ENCODE results near the gene CACHD1.

The CACHD1 gene

GRCh38 chr1:64567426-64568170, 97.7 kb downstream of the CACHD1 start:
- no peak overlapping the region for H3K4me3 Mint-ChIP-seq
- ATAC-seq (no peak), DNase-seq (no peak)
- no peaks in the 10 kb centered on the region for H3K4me1 Mint-ChIP-seq
- H3K27ac Mint-ChIP-seq = no peak overlapping the region
- no peaks in the 10 kb centered on the region for H3K9me3 Mint-ChIP-seq
- no peaks in the 10 kb centered on the region for H3K27me3 Mint-ChIP-seq

GRCh38 chr1:64568171-64568450, 98.2 kb downstream of the CACHD1 start:
- Mint-ChIP-seq H3K4me1 (no peaks in the 10 kb centered on the region), H3K4me3 (no peak overlapping the region), H3K9me3 (no peaks in the 10 kb centered on the region), H3K27me3 (no peaks in the 10 kb centered on the region), H3K27ac (no peak overlapping the region)
- no peak for ATAC-seq
- DNase-seq = no peak

GRCh38 chr1:64569411-64569810, 99.5 kb downstream of the CACHD1 start:
- Mint-ChIP-seq H3K27ac (no peak overlapping the region), H3K4me1 (no peaks in the 10 kb centered on the region), H3K9me3 (no peaks in the 10 kb centered on the region), H3K27me3 (no peaks in the 10 kb centered on the region), H3K4me3 (no peak overlapping the region)
- DNase-seq (no peak), ATAC-seq (no peak)

- ATAC-seq = no peak
- Mint-ChIP-seq H3K4me1 (no peaks in the 10 kb centered on the region), H3K27ac (no peak overlapping the region)
Measured at GRCh38 chr1:64570267-64570855, 100.4 kb downstream of the CACHD1 start.

GRCh38 chr1:64572222-64572900, 102.4 kb downstream of the CACHD1 start:
- Mint-ChIP-seq H3K4me1 (no peaks in the 10 kb centered on the region), H3K9me3 (no peaks in the 10 kb centered on the region), H3K27ac (peak overlapping the region in 1 of 2 donors; percentile 82), H3K27me3 (no peaks in the 10 kb centered on the region), H3K4me3 (no peak overlapping the region)
- ATAC-seq = no peak
- DNase-seq = no peak

More at GRCh38 chr1:64570267-64570855, 100.4 kb downstream of the CACHD1 start:
- Mint-ChIP-seq H3K27me3 (no peaks in the 10 kb centered on the region), H3K9me3 (no peaks in the 10 kb centered on the region), H3K4me3 (no peak overlapping the region)
- DNase-seq = no peak

GRCh38 chr1:64574301-64574700, 104.4 kb downstream of the CACHD1 start:
- no peak overlapping the region for H3K27ac Mint-ChIP-seq
- no peaks in the 10 kb centered on the region for H3K9me3 Mint-ChIP-seq
- no peaks in the 10 kb centered on the region for H3K27me3 Mint-ChIP-seq
- no peaks in the 10 kb centered on the region for H3K4me1 Mint-ChIP-seq
- no peak for ATAC-seq
- DNase-seq = no peak
- H3K4me3 Mint-ChIP-seq = no peak overlapping the region

GRCh38 chr1:64575881-64576676, 106.2 kb downstream of the CACHD1 start:
- no peak for ATAC-seq
- no peaks in the 10 kb centered on the region for H3K4me1 Mint-ChIP-seq
- DNase-seq = no peak
- H3K9me3 Mint-ChIP-seq = no peaks in the 10 kb centered on the region
- no peaks in the 10 kb centered on the region for H3K27me3 Mint-ChIP-seq
- no peak overlapping the region for H3K4me3 Mint-ChIP-seq
- H3K27ac Mint-ChIP-seq = no peak overlapping the region

- no peaks in the 10 kb centered on the region for H3K27me3 Mint-ChIP-seq
- no peak overlapping the region for H3K27ac Mint-ChIP-seq
- DNase-seq (no peak), ATAC-seq (no peak)
- H3K4me1 Mint-ChIP-seq = no peaks in the 10 kb centered on the region
- H3K4me3 Mint-ChIP-seq = no peak overlapping the region
- no peaks in the 10 kb centered on the region for H3K9me3 Mint-ChIP-seq
Measured at GRCh38 chr1:64578270-64578973, 108.5 kb downstream of the CACHD1 start.

GRCh38 chr1:64579767-64580166, 109.8 kb downstream of the CACHD1 start:
- Mint-ChIP-seq H3K9me3 (no peaks in the 10 kb centered on the region), H3K4me3 (no peak overlapping the region)

GRCh38 chr1:64581135-64581842, 111.4 kb downstream of the CACHD1 start:
- no peaks in the 10 kb centered on the region for H3K9me3 Mint-ChIP-seq
- no peak overlapping the region for H3K27ac Mint-ChIP-seq
- ATAC-seq (no peak), DNase-seq (no peak)
- H3K4me1 Mint-ChIP-seq = no peaks in the 10 kb centered on the region
- no peak overlapping the region for H3K4me3 Mint-ChIP-seq
- H3K27me3 Mint-ChIP-seq = no peaks in the 10 kb centered on the region

More at GRCh38 chr1:64579767-64580166, 109.8 kb downstream of the CACHD1 start:
- no peaks in the 10 kb centered on the region for H3K27me3 Mint-ChIP-seq
- ATAC-seq = no peak
- no peaks in the 10 kb centered on the region for H3K4me1 Mint-ChIP-seq
- no peak overlapping the region for H3K27ac Mint-ChIP-seq
- no peak for DNase-seq

- H3K9me3 Mint-ChIP-seq = no peaks in the 10 kb centered on the region
- H3K27me3 Mint-ChIP-seq = no peaks in the 10 kb centered on the region
- ATAC-seq (no peak), DNase-seq (no peak)
- no peaks in the 10 kb centered on the region for H3K4me1 Mint-ChIP-seq
- no peak overlapping the region for H3K4me3 Mint-ChIP-seq
- no peak overlapping the region for H3K27ac Mint-ChIP-seq
Measured at GRCh38 chr1:64581843-64582185, 111.9 kb downstream of the CACHD1 start.

GRCh38 chr1:64584479-64584878, 114.5 kb downstream of the CACHD1 start:
- Mint-ChIP-seq H3K4me3 (no peak overlapping the region), H3K27ac (no peak overlapping the region), H3K27me3 (no peaks in the 10 kb centered on the region), H3K4me1 (no peaks in the 10 kb centered on the region), H3K9me3 (no peaks in the 10 kb centered on the region)
- ATAC-seq (no peak), DNase-seq (no peak)

- H3K4me3 Mint-ChIP-seq = no peak overlapping the region
- H3K9me3 Mint-ChIP-seq = no peaks in the 10 kb centered on the region
- no peaks in the 10 kb centered on the region for H3K4me1 Mint-ChIP-seq
- ATAC-seq = no peak
- no peak for DNase-seq
- no peak overlapping the region for H3K27ac Mint-ChIP-seq
- H3K27me3 Mint-ChIP-seq = no peaks in the 10 kb centered on the region
Measured at GRCh38 chr1:64588876-64589275, 118.9 kb downstream of the CACHD1 start.

- DNase-seq (no peak), ATAC-seq (no peak)
- H3K4me3 Mint-ChIP-seq = no peak overlapping the region
- no peaks in the 10 kb centered on the region for H3K27me3 Mint-ChIP-seq
- H3K4me1 Mint-ChIP-seq = no peaks in the 10 kb centered on the region
- no peak overlapping the region for H3K27ac Mint-ChIP-seq
- no peaks in the 10 kb centered on the region for H3K9me3 Mint-ChIP-seq
Measured at GRCh38 chr1:64590316-64590715, 120.4 kb downstream of the CACHD1 start.

GRCh38 chr1:64594446-64594845, 124.5 kb downstream of the CACHD1 start:
- H3K4me1 Mint-ChIP-seq = no peaks in the 10 kb centered on the region
- DNase-seq = no peak
- no peak overlapping the region for H3K27ac Mint-ChIP-seq
- no peaks in the 10 kb centered on the region for H3K27me3 Mint-ChIP-seq
- ATAC-seq = no peak
- H3K4me3 Mint-ChIP-seq = no peak overlapping the region
- H3K9me3 Mint-ChIP-seq = no peaks in the 10 kb centered on the region
